GM19238 (cell line): ENCODE data around the gene SIRPG.
"Not testable (repeated sequence)": the region's sequence is repeated elsewhere in the genome, so short reads cannot be mapped to it uniquely, and the experiment has no call there.

ENCODE experiments used
- DNase-seq: peaks from one replicate; pipeline ENCODE4 v3.0.0; 2011; ENCODE audit warnings: low spot score; ENCODE audit not compliant: insufficient read length

The SIRPG gene

GRCh38 chr20:1657556-1658334 is at the start of gene SIRPG:
Gene SIRPG, minus strand, starts transcription at chr20:1657779. Its CDS starts 65 bp downstream, at chr20:1657714.
- no peak for DNase-seq

GRCh38 chr20:1706887-1707286 is 49.3 kb upstream of the SIRPG start:
- not testable (repeated sequence) for DNase-seq

GRCh38 chr20:1706079-1706478 is 48.5 kb upstream of the SIRPG start:
- no peak for DNase-seq

GRCh38 chr20:1702855-1703254 is 45.3 kb upstream of the SIRPG start:
- DNase-seq, result no peak

- no peak for DNase-seq
These were observed 44.7 kb upstream of the SIRPG start for GRCh38 chr20:1702328-1702727.

GRCh38 chr20:1700990-1701389 is 43.4 kb upstream of the SIRPG start:
- DNase-seq, result no peak

GRCh38 chr20:1697592-1697991 is 40.0 kb upstream of the SIRPG start:
- DNase-seq, result no peak

GRCh38 chr20:1696521-1697209 is 39.1 kb upstream of the SIRPG start:
- no peak for DNase-seq

GRCh38 chr20:1694672-1695071 is 37.1 kb upstream of the SIRPG start:
- no peak for DNase-seq

GRCh38 chr20:1693427-1693826 is 35.8 kb upstream of the SIRPG start:
- DNase-seq, result no peak

GRCh38 chr20:1689721-1690120 is 32.1 kb upstream of the SIRPG start:
- no peak for DNase-seq

GRCh38 chr20:1688886-1689538 is 31.4 kb upstream of the SIRPG start:
- no peak for DNase-seq

GRCh38 chr20:1687053-1687452 is 29.5 kb upstream of the SIRPG start:
- no peak for DNase-seq

- DNase-seq, result no peak
These were observed 28.7 kb upstream of the SIRPG start for GRCh38 chr20:1686151-1686748.

- no peak for DNase-seq
These were observed 27.9 kb upstream of the SIRPG start for GRCh38 chr20:1685304-1686052.

- no peak for DNase-seq
These were observed 27.3 kb upstream of the SIRPG start for GRCh38 chr20:1684872-1685271.

GRCh38 chr20:1676650-1677049 is 19.1 kb upstream of the SIRPG start:
- no peak for DNase-seq

- DNase-seq, result no peak
These were observed 17.6 kb upstream of the SIRPG start for GRCh38 chr20:1674990-1675780.

GRCh38 chr20:1674361-1674760 is 16.8 kb upstream of the SIRPG start:
- DNase-seq, result no peak

GRCh38 chr20:1673424-1673823 is 15.8 kb upstream of the SIRPG start:
- no peak for DNase-seq
